Colonic mucosa (tissue), 4 donors: ENCODE data around the gene REEP1. TPM values are rescaled to one million over a fixed set of nuclear protein-coding genes. Genes with fewer than 3 reads are reported as not detected.
A peak's percentile ranks its signal among the peaks of the same experiment; 100 is the strongest.

Experiments used
- DNase-seq: peaks from one replicate; pipeline ENCODE4 v3.0.0-alpha.2; 2020
- H3K27ac ChIP-seq: fragments of 200-600 bp; one replicate; pipeline ENCODE4 v1.8.0; 2021
- H3K27me3 ChIP-seq: fragments of 200-600 bp; one replicate; pipeline ENCODE4 v1.8.0; 2021
- H3K36me3 ChIP-seq: fragments of 200-600 bp; one replicate; pipeline ENCODE4 v1.8.0; 2021
- H3K4me1 ChIP-seq: fragments of 200-600 bp; one replicate; pipeline ENCODE4 v1.8.0; 2021; ENCODE audit warnings: mild to moderate bottlenecking
- H3K4me3 ChIP-seq: fragments of 200-600 bp; one replicate; pipeline ENCODE4 v1.8.0; 2021
- H3K9ac ChIP-seq, 2 donors: one replicate each; pipeline ENCODE4 v1.7.0; 2013; ENCODE audit warnings: control low read depth in 2 of 2, low read depth in 2 of 2, low read length in 2 of 2
- H3K9me3 ChIP-seq: fragments of 200-600 bp; one replicate; pipeline ENCODE4 v1.8.0; 2021
- intact Hi-C: fragments of 100-400 bp; cut with DNase I; formaldehyde crosslinking; loops from one replicate; pipeline ENCODE4 v1.14.1; 2022
- total RNA-seq, 2 donors: library from RNA; stranded (reverse); fragmentation: NEBNext Ultra II Directional in 1 of 2; extraction: Animal tissue kit (Norgen Biotek cat#: 25700) in 1 of 2; gene quantifications; one replicate each; pipeline ENCODE4 v1.2.1, GENCODE V29; 2021
- TF ChIP-seq, protein P1 (sequence below): fragments of 200-600 bp; IDR thresholded peaks from one replicate; pipeline ENCODE4 v1.8.0; 2022; ENCODE audit warnings: antibody characterized with exemption, mild to moderate bottlenecking
- donor health status: healthy.
- donor health status: DM: no; HTN: no; CAD: no.
- donor health status: DM: no; HTN: no; CAD: no.

REEP1 gene
- total RNA-seq, 2 donors from 2014 or later, result 1.8 to 5.7 TPM

DNA sequence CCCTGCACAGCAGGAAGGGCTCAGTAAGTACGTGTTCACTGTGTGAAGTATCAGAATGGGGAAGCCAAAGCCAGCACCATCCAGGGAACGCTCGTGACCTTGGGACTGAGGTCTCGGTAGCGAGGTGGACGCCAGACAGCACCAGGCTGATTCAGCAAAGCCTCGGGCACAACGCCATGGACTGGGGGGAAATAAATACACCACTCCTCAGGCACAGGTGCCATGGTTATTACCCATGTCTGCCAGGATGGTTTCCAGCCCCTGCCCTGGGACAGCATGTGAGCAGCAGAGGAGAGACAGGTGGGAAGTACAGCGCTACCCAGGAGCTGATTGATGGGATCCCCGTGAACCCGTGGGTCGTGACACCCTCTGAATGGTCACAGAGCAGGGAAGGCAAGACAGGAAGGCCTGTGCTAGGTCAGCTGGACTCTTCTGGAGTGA lies 53.0 kb downstream of the REEP1 start:
- H3K36me3 ChIP-seq, result no peaks in the 10 kb centered on the region
- H3K9ac ChIP-seq, result no peak overlapping the region
- H3K9me3 ChIP-seq, result no peaks in the 10 kb centered on the region
- no peak overlapping the region for H3K27ac ChIP-seq
- H3K4me3 ChIP-seq, result no peak overlapping the region
- no peak for DNase-seq
- TF ChIP-seq, protein P1, sequence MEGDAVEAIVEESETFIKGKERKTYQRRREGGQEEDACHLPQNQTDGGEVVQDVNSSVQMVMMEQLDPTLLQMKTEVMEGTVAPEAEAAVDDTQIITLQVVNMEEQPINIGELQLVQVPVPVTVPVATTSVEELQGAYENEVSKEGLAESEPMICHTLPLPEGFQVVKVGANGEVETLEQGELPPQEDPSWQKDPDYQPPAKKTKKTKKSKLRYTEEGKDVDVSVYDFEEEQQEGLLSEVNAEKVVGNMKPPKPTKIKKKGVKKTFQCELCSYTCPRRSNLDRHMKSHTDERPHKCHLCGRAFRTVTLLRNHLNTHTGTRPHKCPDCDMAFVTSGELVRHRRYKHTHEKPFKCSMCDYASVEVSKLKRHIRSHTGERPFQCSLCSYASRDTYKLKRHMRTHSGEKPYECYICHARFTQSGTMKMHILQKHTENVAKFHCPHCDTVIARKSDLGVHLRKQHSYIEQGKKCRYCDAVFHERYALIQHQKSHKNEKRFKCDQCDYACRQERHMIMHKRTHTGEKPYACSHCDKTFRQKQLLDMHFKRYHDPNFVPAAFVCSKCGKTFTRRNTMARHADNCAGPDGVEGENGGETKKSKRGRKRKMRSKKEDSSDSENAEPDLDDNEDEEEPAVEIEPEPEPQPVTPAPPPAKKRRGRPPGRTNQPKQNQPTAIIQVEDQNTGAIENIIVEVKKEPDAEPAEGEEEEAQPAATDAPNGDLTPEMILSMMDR, result no peak
- intact Hi-C loops, result no loop called here
- no peaks in the 10 kb centered on the region for H3K4me1 ChIP-seq
- H3K27me3 ChIP-seq, result no peaks in the 10 kb centered on the region

DNA sequence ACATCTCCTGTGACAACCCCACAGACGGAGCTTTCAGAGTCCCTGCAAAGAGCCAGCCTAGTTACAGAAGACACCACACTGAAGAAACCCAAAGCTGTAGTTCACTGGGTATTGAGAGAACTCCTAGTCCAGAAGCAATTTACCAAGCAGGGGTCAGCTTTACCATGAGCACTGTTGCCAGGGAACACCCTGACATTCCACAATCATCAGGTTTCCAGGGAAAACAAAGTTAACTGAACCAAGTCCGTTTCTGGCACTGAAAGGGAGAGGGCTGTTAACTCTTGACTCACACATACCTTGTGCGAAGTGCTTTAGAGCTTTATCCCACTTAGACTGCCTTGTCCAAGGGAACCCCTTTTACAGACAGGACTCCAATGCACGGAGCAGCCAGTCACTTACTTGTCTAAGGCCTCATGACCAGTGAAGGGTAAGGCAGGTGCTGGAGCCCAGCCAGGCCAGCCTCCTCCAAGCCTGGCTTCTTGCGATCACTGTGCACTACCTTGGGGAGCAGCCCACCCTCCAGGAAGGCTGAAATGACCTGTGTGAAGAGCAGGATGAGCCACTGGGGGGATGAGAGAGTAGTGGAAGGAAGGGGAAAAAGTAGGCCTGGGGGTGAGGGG lies 53.9 kb downstream of the REEP1 start:
- H3K27ac ChIP-seq, result no peak overlapping the region
- intact Hi-C loops, result no loop called here
- DNase-seq, result no peak
- H3K9ac ChIP-seq, result no peak overlapping the region
- H3K9me3 ChIP-seq, result no peaks in the 10 kb centered on the region
- no peaks in the 10 kb centered on the region for H3K36me3 ChIP-seq
- TF ChIP-seq, protein P1, result no peak
- no peaks in the 10 kb centered on the region for H3K27me3 ChIP-seq
- no peak overlapping the region for H3K4me3 ChIP-seq
- no peaks in the 10 kb centered on the region for H3K4me1 ChIP-seq

DNA sequence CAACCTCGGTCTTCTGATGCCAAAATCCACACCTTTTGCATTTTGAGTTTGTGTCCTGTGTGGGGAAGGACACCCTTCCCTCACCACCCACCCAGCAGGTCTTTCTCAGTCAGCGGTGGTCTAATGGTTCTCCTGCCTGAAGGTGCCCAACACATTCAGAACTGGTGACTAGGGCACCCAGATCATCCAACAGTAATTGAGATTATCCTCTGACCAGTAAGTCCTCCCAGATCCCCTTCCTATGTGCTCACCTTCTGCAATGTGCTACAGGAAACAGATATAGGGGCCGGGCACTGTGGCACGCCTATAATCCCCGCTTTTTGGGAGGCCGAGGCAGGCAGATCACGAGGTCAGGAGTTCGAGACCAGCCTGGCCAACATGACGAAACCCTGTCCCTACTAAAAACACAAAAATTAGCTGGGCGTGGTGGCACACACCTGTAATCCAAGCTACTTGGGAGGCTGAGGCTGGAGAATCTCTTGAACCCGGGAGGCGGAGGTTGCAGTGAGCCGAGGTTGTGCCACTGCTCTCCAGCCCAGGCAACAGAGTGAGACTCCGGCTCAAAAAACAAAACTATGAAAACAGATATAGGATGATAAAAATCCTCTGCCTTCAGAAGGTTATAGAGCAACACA lies 56.2 kb downstream of the REEP1 start:
- Histone ChIP-seq H3K9ac (no peak overlapping the region), H3K9me3 (no peaks in the 10 kb centered on the region), H3K36me3 (no peaks in the 10 kb centered on the region), H3K27me3 (no peaks in the 10 kb centered on the region), H3K27ac (no peak overlapping the region), H3K4me3 (no peak overlapping the region), H3K4me1 (no peaks in the 10 kb centered on the region)
- TF ChIP-seq, protein P1, result no peak
- intact Hi-C loops, result no loop called here
- DNase-seq, result peak; percentile 3

DNA sequence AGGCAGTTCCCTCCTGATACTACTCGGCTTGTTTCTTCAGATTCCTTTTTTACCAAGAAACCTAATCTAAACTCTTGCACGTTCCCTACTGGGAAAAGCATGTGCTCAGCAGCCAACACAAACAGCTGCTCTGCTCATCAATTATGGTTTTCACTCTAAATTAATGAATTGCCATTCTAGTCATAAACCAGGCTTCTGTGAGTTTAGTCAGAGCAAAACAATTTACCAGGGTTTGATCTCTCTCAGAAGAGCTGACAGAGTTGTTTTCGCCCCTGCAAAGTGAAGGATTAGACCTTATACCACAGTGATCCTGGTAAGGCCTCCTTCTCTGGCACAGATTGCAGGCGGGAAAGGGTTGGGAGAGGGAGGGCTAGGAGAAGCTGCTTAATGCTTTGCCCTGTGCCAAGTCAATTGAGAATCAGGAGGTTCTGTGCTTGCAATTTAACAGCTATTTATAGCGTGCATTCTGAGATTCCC lies 57.2 kb downstream of the REEP1 start:
- no peak for DNase-seq
- Histone ChIP-seq H3K27ac (no peak overlapping the region), H3K4me1 (no peaks in the 10 kb centered on the region)

DNA sequence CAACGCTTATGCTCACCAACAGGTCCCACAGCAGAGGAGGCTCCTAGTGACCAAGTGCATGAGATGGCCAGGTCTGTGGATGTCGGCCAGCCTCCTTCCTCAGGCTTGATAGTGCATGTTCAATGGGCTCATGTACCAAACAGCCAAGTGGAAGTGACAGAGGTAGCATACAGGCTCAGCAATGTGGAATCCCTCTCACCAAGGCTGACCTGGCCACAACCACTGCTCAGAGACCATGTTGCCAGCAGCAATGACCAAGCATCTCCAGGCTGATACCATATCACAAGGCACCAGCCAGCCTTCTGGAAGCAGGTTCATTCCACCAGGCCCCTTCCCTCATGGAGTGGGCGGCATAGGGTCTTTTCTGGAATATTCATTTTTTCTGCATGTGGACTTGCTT lies 61.5 kb downstream of the REEP1 start:
- TF ChIP-seq, protein P1, result no peak
- no peak overlapping the region for H3K9ac ChIP-seq
- peak overlapping the region; percentile 58 for H3K27ac ChIP-seq
- H3K4me1 ChIP-seq, result peaks cover 4% of the 10 kb centered on the region
- no peaks in the 10 kb centered on the region for H3K36me3 ChIP-seq
- intact Hi-C loops, result no loop called here
- no peaks in the 10 kb centered on the region for H3K27me3 ChIP-seq
- no peak for DNase-seq
- H3K4me3 ChIP-seq, result no peak overlapping the region
- no peaks in the 10 kb centered on the region for H3K9me3 ChIP-seq

More for the DNA sequence above, 57.2 kb downstream of the REEP1 start:
- no peak overlapping the region for H3K4me3 ChIP-seq
- intact Hi-C loops, result no loop called here
- H3K9me3 ChIP-seq, result no peaks in the 10 kb centered on the region
- TF ChIP-seq, protein P1, result no peak
- no peaks in the 10 kb centered on the region for H3K36me3 ChIP-seq
- H3K9ac ChIP-seq, result no peak overlapping the region
- H3K27me3 ChIP-seq, result no peaks in the 10 kb centered on the region
